Measurements from ENCODE around the gene NSUN3.

NSUN3 gene

GRCh38 chr3:94130690-94131089 lies 67.8 kb downstream of the NSUN3 start:
- no peak for DNase-seq

- no peak for DNase-seq
These were observed 69.9 kb downstream of the NSUN3 start for GRCh38 chr3:94132777-94133176.

GRCh38 chr3:94136133-94136532 lies 73.3 kb downstream of the NSUN3 start:
- DNase-seq, result no peak

GRCh38 chr3:94137377-94137776 lies 74.5 kb downstream of the NSUN3 start:
- no peak for DNase-seq

- DNase-seq, result no peak
These were observed 83.6 kb downstream of the NSUN3 start for GRCh38 chr3:94146455-94146854.

- no peak for DNase-seq
These were observed 84.2 kb downstream of the NSUN3 start for GRCh38 chr3:94147012-94147411.

- no peak for DNase-seq
These were observed 87.3 kb downstream of the NSUN3 start for GRCh38 chr3:94150113-94150512.

- DNase-seq, result no peak
These were observed 93.8 kb downstream of the NSUN3 start for GRCh38 chr3:94156626-94157025.

GRCh38 chr3:94158512-94158911 lies 95.7 kb downstream of the NSUN3 start:
- DNase-seq, result no peak

- no peak for DNase-seq
These were observed 96.4 kb downstream of the NSUN3 start for GRCh38 chr3:94159062-94159828.

GRCh38 chr3:94162700-94163099 lies 99.8 kb downstream of the NSUN3 start:
- DNase-seq, result peak; percentile 20 to 28

GRCh38 chr3:94167346-94167745 lies 104.5 kb downstream of the NSUN3 start:
- no peak for DNase-seq

- DNase-seq, result no peak
These were observed 104.9 kb downstream of the NSUN3 start for GRCh38 chr3:94167796-94168195.

GRCh38 chr3:94171954-94172353 lies 109.1 kb downstream of the NSUN3 start:
- DNase-seq, result no peak

GRCh38 chr3:94172695-94173310 lies 109.9 kb downstream of the NSUN3 start:
- no peak for DNase-seq

- DNase-seq, result no peak
These were observed 111.0 kb downstream of the NSUN3 start for GRCh38 chr3:94173673-94174434.

- DNase-seq, result no peak
These were observed 112.8 kb downstream of the NSUN3 start for GRCh38 chr3:94175677-94176076.

- no peak for DNase-seq
These were observed 114.3 kb downstream of the NSUN3 start for GRCh38 chr3:94176988-94177745.
